Mucosa of rectum (tissue), 2 donors: ENCODE measurements around the gene NOL8.

Experiments used
- H3K27ac ChIP-seq, 2 donors: one replicate each; pipeline ENCODE4 v1.7.0; 2013; ENCODE audit warnings: inconsistent platforms in 2 of 2, low read depth in 2 of 2, low read length in 2 of 2
- H3K27me3 ChIP-seq, 2 donors: one replicate each; pipeline ENCODE4 v1.7.0; 2013; ENCODE audit warnings: low read length in 2 of 2; ENCODE audit not compliant: control insufficient read depth in 2 of 2, insufficient read depth in 2 of 2
- H3K36me3 ChIP-seq, 2 donors: one replicate each; pipeline ENCODE4 v1.7.0; 2013; ENCODE audit warnings: low read length in 2 of 2; ENCODE audit not compliant: control insufficient read depth in 2 of 2, insufficient read depth in 2 of 2
- H3K4me1 ChIP-seq, 2 donors: one replicate each; pipeline ENCODE4 v1.7.0; 2013; ENCODE audit warnings: low read length in 2 of 2, mild to moderate bottlenecking in 1 of 2; ENCODE audit not compliant: control insufficient read depth in 2 of 2, insufficient read depth in 2 of 2
- H3K4me3 ChIP-seq, 2 donors: one replicate each; pipeline ENCODE4 v1.7.0; 2013; ENCODE audit warnings: low read length in 2 of 2
- H3K9ac ChIP-seq, 2 donors: one replicate each; pipeline ENCODE4 v1.7.0; 2013; ENCODE audit warnings: low read length in 2 of 2, low read depth in 1 of 2, mild to moderate bottlenecking in 1 of 2
- H3K9me3 ChIP-seq, 2 donors: one replicate each; pipeline ENCODE4 v1.7.0; 2013; ENCODE audit warnings: low read length in 2 of 2; ENCODE audit not compliant: control insufficient read depth in 2 of 2
- donor health status: healthy.
- donor health status: Normal muscosa, but diverticular disease.

Gene NOL8

DNA sequence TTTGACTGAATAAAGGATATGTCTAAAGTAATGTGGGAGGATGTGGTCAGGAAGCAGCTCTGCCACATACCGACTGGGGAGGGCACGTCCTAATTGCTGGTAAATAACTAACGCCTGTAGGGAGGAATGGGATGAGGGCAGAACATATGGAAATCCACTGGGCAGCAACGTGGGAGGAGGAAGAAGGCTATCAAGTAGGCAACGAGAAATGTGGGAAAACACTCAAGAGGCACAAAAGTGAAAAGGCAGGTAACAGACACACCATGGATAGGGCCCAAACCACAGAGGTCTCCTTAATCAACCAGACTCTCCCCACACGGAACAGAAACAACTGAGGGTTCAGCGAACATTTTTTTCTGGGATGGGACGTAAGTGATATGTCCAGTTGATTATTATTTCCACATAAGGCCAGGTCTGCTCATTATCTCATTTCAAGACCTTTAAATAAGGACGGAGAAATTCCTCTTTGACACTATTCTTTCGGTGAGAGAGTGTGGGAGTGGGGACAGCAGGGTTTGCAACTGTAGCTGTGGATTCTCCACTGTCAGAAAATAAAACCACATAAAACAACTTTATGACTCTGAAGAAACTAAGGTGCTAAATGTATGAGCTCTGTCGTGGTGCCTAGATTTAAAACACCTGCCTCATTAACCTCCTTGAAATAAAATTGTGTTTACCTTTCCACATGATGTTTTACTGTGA lies 48.7 kb downstream of the NOL8 start:
- Histone ChIP-seq H3K9me3 (no peaks in the 10 kb centered on the region), H3K4me1 (no peaks in the 10 kb centered on the region), H3K27ac (no peak overlapping the region), H3K36me3 (peaks cover 77 to 85% of the 10 kb centered on the region in 2 donors), H3K27me3 (no peaks in the 10 kb centered on the region), H3K4me3 (no peak overlapping the region), H3K9ac (no peak overlapping the region)

DNA sequence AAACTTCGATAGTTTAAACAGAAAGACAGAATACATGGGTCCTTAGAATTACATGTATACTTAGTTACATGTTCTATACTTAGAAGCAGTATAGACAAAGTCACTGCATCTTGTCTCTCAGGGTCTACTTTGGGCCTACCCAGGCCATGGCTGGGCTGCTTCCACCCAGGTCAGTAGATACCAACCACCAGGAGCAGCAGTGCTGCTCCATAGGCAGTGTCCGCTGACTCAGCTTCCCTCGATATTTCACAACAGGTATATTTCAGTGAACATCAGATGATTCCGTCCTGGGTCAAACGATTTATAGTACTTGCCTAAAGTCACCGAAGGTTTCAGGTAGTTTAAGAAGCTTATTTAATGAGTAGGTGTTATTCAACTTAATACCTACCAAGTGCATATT lies 49.6 kb downstream of the NOL8 start:
- no peak overlapping the region for H3K27ac ChIP-seq
- no peaks in the 10 kb centered on the region for H3K9me3 ChIP-seq
- no peak overlapping the region for H3K9ac ChIP-seq
- no peak overlapping the region for H3K4me3 ChIP-seq
- H3K4me1 ChIP-seq: no peaks in the 10 kb centered on the region
- H3K27me3 ChIP-seq: no peaks in the 10 kb centered on the region
- H3K36me3 ChIP-seq: peaks cover 81 to 86% of the 10 kb centered on the region in 2 donors

DNA sequence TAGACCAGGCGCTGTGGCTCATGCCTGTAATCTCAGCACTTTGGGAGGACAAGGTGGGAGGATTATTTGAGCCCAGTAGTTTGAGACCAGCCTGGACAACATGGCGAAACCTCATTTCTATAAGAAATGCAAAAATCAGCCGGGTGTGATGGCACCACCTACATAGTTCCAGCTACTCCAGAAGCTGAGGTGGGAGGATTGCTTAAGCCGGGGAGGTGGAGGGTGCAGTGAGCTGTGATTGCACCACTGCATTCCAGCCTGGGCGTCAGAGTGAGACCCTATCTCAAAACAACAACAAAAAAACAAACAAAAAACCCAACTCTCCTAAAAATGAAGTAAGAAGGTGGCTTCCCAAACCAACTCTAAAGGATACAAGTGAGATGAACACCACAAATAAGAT lies 54.6 kb downstream of the NOL8 start:
- H3K9me3 ChIP-seq: no peaks in the 10 kb centered on the region
- H3K4me3 ChIP-seq: no peak overlapping the region
- H3K4me1 ChIP-seq: no peaks in the 10 kb centered on the region
- H3K27ac ChIP-seq: no peak overlapping the region
- H3K27me3 ChIP-seq: no peaks in the 10 kb centered on the region
- peaks cover 80 to 88% of the 10 kb centered on the region in 2 donors for H3K36me3 ChIP-seq
- no peak overlapping the region for H3K9ac ChIP-seq

DNA sequence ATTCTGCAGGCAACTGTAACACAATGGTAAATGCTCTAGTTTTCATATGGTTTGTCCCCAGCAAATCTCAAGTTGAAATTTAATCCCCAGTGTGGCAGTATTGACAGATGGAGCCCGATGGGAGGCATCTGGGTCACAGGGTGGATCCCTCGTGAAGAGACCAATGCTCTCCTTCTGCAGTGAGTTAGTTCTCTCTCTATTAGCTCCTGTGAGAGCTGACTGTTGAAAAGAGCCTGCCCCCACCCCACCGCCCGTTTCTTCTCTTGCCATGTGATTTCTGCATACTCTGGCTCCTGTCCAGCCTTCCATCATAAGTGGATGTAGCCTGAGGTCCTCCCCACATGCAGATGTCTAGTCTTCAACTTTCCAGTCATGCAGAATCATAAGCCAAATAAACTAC lies 58.7 kb downstream of the NOL8 start:
- H3K27me3 ChIP-seq: no peaks in the 10 kb centered on the region
- H3K36me3 ChIP-seq: peaks cover 88% of the 10 kb centered on the region in 2 donors

DNA sequence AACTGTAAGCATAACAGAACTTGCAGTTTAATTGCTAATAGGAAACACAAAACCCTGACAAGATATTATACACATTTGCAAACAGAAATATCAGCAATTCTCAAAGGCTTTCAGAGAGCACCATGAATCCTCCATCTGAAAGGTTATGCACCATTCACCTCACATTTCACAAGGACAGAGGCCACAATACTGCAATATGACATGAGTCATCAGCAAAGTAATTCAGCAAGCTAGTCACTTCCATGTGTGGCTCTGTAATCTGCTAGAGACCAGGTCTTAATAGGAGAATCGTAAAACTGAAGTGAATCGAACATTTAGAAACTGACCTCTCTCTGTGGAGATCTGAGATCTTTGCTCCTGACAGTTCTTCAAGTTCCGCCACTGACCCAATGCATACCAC lies 60.0 kb downstream of the NOL8 start:
- Histone ChIP-seq H3K27ac (no peak overlapping the region), H3K9me3 (no peaks in the 10 kb centered on the region), H3K27me3 (no peaks in the 10 kb centered on the region), H3K36me3 (peaks cover 80 to 87% of the 10 kb centered on the region in 2 donors), H3K4me3 (no peak overlapping the region), H3K4me1 (no peaks in the 10 kb centered on the region), H3K9ac (no peak overlapping the region)

More for the DNA sequence above, 58.7 kb downstream of the NOL8 start:
- H3K9ac ChIP-seq: no peak overlapping the region
- no peaks in the 10 kb centered on the region for H3K4me1 ChIP-seq
- H3K27ac ChIP-seq: no peak overlapping the region
- no peaks in the 10 kb centered on the region for H3K9me3 ChIP-seq
- H3K4me3 ChIP-seq: no peak overlapping the region

DNA sequence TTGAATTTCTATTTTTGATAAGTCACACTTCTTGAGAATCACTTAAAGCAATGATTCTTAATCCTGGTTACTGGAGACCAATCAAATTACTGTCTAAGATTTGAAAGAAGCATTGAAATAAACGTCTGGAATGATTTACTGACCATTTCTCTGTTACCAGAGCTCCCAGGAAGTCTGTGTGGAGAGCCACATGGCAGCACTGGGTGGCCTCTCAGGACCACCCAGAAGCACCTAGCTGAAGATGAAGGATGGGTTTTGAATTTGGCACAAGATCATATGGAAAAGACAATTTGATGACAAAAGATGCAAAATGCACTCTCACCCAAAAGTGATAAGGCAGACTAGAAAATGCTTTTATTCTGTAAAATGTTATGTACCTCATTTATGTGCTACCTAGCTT lies 62.0 kb downstream of the NOL8 start:
- H3K27me3 ChIP-seq: no peaks in the 10 kb centered on the region
- no peak overlapping the region for H3K9ac ChIP-seq
- H3K9me3 ChIP-seq: no peaks in the 10 kb centered on the region
- H3K27ac ChIP-seq: no peak overlapping the region
- H3K36me3 ChIP-seq: peaks cover 80 to 86% of the 10 kb centered on the region in 2 donors
- no peaks in the 10 kb centered on the region for H3K4me1 ChIP-seq
- no peak overlapping the region for H3K4me3 ChIP-seq

DNA sequence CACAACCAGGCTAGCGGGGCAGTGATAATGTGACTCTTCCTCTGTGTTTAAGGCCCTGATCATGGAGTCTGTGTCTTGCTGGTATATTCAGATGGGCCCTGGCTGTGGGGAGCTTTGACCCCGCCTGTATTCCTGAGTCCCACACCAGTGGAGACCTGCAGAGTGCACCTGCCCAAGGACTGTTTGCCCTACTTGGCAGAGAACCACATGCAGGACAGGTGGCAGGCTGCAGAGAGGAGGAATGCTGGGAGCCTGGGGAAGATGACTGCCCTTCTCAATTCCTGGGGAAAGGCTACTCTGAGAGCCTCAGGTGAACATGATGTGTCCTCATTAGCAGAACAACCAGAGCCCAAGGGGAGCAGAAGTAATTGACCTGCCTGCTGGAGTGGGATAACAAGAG lies 67.8 kb downstream of the NOL8 start:
- Histone ChIP-seq H3K27me3 (no peaks in the 10 kb centered on the region), H3K9ac (no peak overlapping the region), H3K36me3 (peaks cover 80 to 87% of the 10 kb centered on the region in 2 donors), H3K27ac (no peak overlapping the region), H3K4me1 (no peaks in the 10 kb centered on the region), H3K4me3 (no peak overlapping the region), H3K9me3 (no peaks in the 10 kb centered on the region)

DNA sequence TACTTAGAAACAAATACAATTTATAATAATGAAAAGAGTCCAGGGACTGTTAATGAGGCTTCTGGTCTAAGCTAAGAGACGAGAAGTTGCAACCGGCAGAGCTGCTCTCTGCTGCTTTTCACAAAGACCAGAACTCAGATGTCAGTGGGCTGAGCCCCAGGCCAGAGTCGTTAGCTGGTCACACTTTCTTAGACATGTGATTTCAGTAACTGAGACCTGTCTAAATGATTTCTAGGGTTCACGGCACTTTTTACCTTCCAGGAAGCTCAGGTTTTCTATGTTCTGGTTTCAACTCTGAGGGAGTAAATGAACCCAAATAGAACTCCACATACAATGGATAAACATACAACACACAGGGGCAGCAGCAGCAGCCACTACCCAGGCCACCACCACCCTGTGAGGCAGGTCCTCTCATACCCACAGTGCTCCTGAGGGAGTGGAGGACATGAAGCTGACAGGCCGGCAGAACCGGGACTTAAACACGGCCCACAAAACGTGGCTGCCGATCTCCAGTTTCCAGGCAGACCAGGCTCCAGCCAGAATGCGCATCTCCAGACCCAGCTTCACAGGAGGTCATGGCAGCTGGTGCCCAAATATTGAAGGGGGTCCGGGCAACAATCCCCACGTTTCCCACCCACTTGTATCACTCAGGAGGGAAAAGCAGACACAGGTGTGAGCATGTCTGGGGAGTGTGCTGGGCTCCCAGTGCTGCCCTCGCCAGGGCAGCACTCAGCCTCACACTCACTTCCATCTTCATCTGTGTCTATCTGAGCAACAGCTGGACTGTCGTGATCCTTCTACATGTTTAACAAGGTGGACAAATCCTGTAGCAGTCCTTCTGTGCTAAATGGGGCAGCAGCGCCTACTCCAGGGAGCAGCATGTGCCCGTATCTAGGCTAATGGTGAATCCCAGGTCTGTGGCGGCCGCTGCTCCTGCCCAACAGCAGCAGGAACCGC lies 70.5 kb downstream of the NOL8 start:
- no peaks in the 10 kb centered on the region for H3K9me3 ChIP-seq
- no peak overlapping the region for H3K4me3 ChIP-seq
- no peaks in the 10 kb centered on the region for H3K4me1 ChIP-seq
- H3K27me3 ChIP-seq: no peaks in the 10 kb centered on the region
- no peak overlapping the region for H3K27ac ChIP-seq
- H3K36me3 ChIP-seq: peaks cover 88 to 92% of the 10 kb centered on the region in 2 donors
- H3K9ac ChIP-seq: no peak overlapping the region

DNA sequence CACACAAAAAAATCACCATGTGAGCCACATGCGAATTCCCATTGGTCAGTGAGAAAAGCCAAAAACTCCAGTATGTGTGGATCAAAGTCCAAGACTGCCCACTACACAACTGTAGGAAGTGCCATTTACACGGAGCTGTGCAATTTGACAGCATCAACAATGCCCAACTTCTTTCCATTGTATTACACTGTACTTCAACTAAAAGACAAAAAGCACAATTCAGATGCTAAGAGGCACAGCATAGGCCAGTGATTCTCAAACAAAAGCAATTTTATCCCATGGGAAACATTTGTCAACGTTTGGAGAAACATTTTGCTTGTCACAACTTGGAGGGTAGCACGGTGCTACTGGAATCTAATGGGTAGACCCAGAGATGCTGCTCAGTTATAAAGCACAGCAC lies 71.5 kb downstream of the NOL8 start:
- H3K4me3 ChIP-seq: no peak overlapping the region
- H3K36me3 ChIP-seq: peaks cover 81 to 86% of the 10 kb centered on the region in 2 donors

DNA sequence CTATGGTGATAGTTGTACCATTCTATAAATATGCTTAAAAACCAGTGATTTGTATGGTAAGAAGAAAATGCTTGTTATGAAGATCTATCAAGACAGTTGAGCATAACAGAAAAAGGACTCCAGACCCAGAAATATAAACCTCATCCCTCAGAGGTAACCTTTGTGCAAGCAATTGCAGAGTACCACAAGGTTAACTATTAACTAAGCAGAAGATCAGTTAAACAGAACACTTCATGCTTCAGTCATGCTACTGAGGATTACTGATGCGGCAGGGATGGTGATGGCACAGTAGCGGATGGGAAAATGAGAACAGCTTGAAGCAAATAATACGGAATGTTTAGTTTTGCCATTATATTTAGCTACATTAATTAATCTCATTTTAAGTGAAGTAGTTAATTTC lies 77.2 kb downstream of the NOL8 start:
- Histone ChIP-seq H3K4me1 (no peaks in the 10 kb centered on the region), H3K4me3 (no peak overlapping the region), H3K9me3 (no peaks in the 10 kb centered on the region), H3K27ac (no peak overlapping the region), H3K36me3 (peaks cover 76 to 87% of the 10 kb centered on the region in 2 donors), H3K9ac (no peak overlapping the region), H3K27me3 (no peaks in the 10 kb centered on the region)

More for the DNA sequence above, 71.5 kb downstream of the NOL8 start:
- Histone ChIP-seq H3K9ac (no peak overlapping the region), H3K9me3 (no peaks in the 10 kb centered on the region), H3K27me3 (no peaks in the 10 kb centered on the region), H3K4me1 (no peaks in the 10 kb centered on the region), H3K27ac (no peak overlapping the region)
